ENCODE measurements around the gene CD44. TPM values are rescaled to one million over a fixed set of nuclear protein-coding genes. Genes with fewer than 3 reads are reported as not detected.

Gene CD44
- polyA plus RNA-seq, 2 of the 4 experiments (the other 2 are of a cell fraction), result 309 to 585 TPM

- ATAC-seq, result no peak; a peak in 1 of 6 replicates
- no peak for DNase-seq (ENCODE audit: low read depth in 1 of 2, low spot score in 1 of 2)
- TF ChIP-seq FOXS1 (CRISPR knock-in tag; IDR thresholded peaks at IDR 0.05), result no peak
- no peak for TF ChIP-seq ZNF302 (CRISPR knock-in tag; IDR thresholded peaks at IDR 0.05)
- TF ChIP-seq EHF (CRISPR knock-in tag; IDR thresholded peaks at IDR 0.05), result no peak
- Histone ChIP-seq H3K27ac (peak overlapping the region in 1 of 2 experiments; percentile 41; a peak in 2 of 6 replicates), H3K4me3 (no peak overlapping the region), H3K9me3 (no peaks in the 10 kb centered on the region), H3K4me2 (no peak overlapping the region), H3K4me1 (peaks cover 19% of the 10 kb centered on the region)
- 86% methylated on average over 9 of the region's 9 CpGs for WGBS (ENCODE audit: missing lambda C conversion rate)
- no peak for FAIRE-seq
- ChIA-PET CTCF (interaction anchor here (0.9 to 1.5 kb wide), 3 partner anchors 9 to 106 kb away, joined by 3 to 4 read pairs (median 3); no protein-coding TSS in a partner anchor), POLR2A (no interaction called here)
Measured at GRCh38 chr11:35114906-35115687, 23.9 kb upstream of the CD44 start.

DNA sequence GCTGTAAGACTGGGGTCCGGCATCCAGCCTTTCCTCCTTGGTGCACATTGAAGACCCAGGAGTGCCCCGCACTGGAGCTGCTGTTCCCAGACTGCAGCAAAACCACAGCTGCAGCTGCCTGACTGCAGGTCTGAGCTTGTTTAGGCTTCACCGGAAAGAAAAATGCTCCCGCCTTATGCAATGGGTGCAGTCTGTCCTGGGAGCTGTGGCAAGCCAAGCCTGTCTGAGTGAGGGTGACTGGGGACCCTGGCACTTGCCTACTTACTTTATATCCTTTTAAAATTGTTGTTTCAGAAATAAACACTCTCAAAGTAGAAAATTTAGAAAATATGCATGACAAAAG is 23.3 kb upstream of the CD44 start:
- ATAC-seq, result peak in 1 of 2 experiments; percentile 28; a peak in 1 of 6 replicates
- WGBS (ENCODE audit: missing lambda C conversion rate), result 96% methylated on average over 4 of the region's 4 CpGs
- no peak for FAIRE-seq
- ChIA-PET POLR2A (interaction anchor here (2.2 kb wide), 1 partner anchor 23 kb away, joined by 6 read pairs; the partner anchor contains the start of gene CD44), CTCF (interaction anchor here (0.9 to 1.5 kb wide), 3 partner anchors 8 to 106 kb away, joined by 3 to 4 read pairs (median 3); no protein-coding TSS in a partner anchor)
- no peaks in the 10 kb centered on the region for H3K9me3 ChIP-seq
- no peak for DNase-seq (ENCODE audit: low read depth in 1 of 2, low spot score in 1 of 2)
- TF ChIP-seq PHF8 (IDR thresholded peaks at IDR 0.05; ENCODE audit: borderline replicate concordance, low read depth) (no peak), KDM5A (IDR thresholded peaks at IDR 0.05) (no peak), KDM1A (IDR thresholded peaks at IDR 0.05; ENCODE audit: low read depth) (no peak)
- TF ChIP-seq, protein P1, sequence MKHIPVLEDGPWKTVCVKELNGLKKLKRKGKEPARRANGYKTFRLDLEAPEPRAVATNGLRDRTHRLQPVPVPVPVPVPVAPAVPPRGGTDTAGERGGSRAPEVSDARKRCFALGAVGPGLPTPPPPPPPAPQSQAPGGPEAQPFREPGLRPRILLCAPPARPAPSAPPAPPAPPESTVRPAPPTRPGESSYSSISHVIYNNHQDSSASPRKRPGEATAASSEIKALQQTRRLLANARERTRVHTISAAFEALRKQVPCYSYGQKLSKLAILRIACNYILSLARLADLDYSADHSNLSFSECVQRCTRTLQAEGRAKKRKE (CRISPR knock-in tag; IDR thresholded peaks at IDR 0.05; ENCODE audit: low read depth), result no peak
- no peak overlapping the region for H3K4me3 ChIP-seq
- H3K4me2 ChIP-seq, result no peak overlapping the region; the same call in 2 of the 3 replicates
- H3K27ac ChIP-seq, result peak overlapping the region in 1 of 2 experiments; percentile 41; a peak in 2 of 6 replicates
- H3K4me1 ChIP-seq, result peaks cover 19% of the 10 kb centered on the region

DNA sequence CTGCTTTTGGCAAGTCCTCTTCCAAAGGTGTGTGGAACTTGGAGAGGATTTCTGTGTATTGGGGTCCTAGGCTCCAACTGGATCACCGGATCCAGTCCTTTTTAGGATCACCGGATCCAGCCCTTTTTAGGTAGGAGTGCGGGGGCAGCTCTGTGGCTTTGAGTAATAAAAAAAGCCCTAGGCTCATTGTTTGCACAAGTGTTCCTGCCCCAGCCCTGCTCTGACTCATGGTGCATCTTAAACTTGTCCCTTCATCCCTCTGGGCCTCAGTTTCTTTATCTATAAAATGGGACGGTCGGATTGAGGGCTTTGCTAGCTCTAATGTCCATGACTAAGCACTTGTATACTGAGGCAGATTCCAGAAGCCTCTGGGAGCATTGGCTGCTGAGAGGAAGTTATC is 22.7 kb upstream of the CD44 start:
- 70% methylated on average over 5 of the region's 5 CpGs for WGBS (ENCODE audit: missing lambda C conversion rate)
- Histone ChIP-seq H3K27ac (peak overlapping the region in 1 of 2 experiments; percentile 57; a peak in 3 of 6 replicates), H3K4me3 (no peak overlapping the region), H3K9me3 (no peaks in the 10 kb centered on the region), H3K4me1 (peaks cover 19% of the 10 kb centered on the region), H3K4me2 (peak overlapping the region; percentile 24; the same call in 2 of the 3 replicates)
- FAIRE-seq, result no peak
- TF ChIP-seq FOSL2 (IDR thresholded peaks at IDR 0.05) (no peak), FOSL2 (CRISPR knock-in tag; IDR thresholded peaks at IDR 0.05) (no peak), EHF (CRISPR knock-in tag; IDR thresholded peaks at IDR 0.05) (no peak), NFE2L2 (conservative IDR thresholded peaks at IDR 0.05; ENCODE audit: low read length) (no peak), CEBPB (IDR thresholded peaks at IDR 0.05) (no peak)
- TF ChIP-seq, protein P1 (CRISPR knock-in tag; IDR thresholded peaks at IDR 0.05; ENCODE audit: low read depth), result no peak
- CTCF ChIA-PET, result interaction anchor here (0.7 to 1.5 kb wide), 7 partner anchors 8 to 592 kb away, joined by 3 to 4 read pairs (median 3); no protein-coding TSS in a partner anchor
- no peak for DNase-seq (ENCODE audit: low read depth in 1 of 2, low spot score in 1 of 2)
- POLR2A ChIA-PET, result interaction anchor here (2.2 kb wide), 1 partner anchor 23 kb away, joined by 6 read pairs; the partner anchor contains the start of gene CD44
- no peak for ATAC-seq

DNA sequence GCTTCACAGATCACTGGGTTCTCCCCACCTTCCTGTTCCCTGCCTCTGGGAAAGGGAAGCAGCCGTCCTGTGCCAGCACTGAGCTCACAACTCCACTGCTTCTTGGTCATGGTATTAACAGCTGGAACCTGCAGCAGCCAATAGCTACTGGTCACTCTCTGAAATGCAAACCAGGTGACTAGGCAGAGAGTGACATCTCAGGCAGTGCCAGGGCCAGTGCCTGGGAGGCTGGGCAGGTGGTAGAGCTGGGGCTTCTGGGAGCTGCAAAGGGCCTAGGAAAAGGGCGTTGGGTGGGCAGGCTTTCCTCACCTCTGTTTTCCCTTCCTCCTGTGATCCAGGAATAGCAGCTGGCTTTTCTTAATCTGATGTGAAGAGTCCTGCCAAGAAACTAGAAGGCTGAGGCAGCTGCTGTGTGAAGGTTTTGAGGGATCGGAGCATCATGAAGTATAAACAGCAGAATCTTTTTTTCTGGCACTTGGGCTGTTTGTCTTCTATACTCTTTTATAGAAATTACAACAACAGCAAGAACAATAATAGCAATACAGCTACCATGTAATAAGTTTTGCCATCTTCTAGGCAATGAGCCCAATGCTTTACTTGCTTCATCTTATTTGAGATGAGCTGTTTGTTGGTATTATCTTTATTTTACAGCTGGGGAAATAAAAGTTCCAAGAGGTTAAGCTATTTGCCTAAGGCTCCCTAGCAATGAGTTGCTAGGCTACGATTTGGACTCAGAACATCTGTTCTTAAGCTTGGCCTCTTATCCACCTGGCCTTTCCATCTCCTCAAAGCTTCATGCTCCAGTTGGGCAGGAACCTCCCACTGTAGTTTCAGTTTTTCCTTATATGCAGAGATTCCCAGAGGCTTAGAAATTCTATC is 22.0 kb upstream of the CD44 start:
- FAIRE-seq (no peak), ATAC-seq (no peak), DNase-seq (ENCODE audit: low read depth in 1 of 2, low spot score in 1 of 2) (no peak)
- H3K4me1 ChIP-seq, result peaks cover 11% of the 10 kb centered on the region
- POLR2A ChIA-PET, result interaction anchor here (2.2 kb wide), 1 partner anchor 22 kb away, joined by 6 read pairs; the partner anchor contains the start of gene CD44
- CTCF ChIA-PET, result interaction anchor here (0.7 to 1.5 kb wide), 5 partner anchors 15 to 255 kb away, joined by 3 to 4 read pairs (median 4); no protein-coding TSS in a partner anchor
- WGBS (ENCODE audit: missing lambda C conversion rate), result 77% methylated on average over 3 of the region's 4 CpGs
- H3K27ac ChIP-seq, result peak overlapping the region in 1 of 2 experiments; percentile 57; a peak in 3 of 6 replicates
- peak overlapping the region; percentile 24; the same call in 1 of the 3 replicates for H3K4me2 ChIP-seq
- no peaks in the 10 kb centered on the region for H3K9me3 ChIP-seq
- no peak overlapping the region for H3K4me3 ChIP-seq
- TF ChIP-seq FOSB (CRISPR knock-in tag; IDR thresholded peaks at IDR 0.05) (no peak), NR3C1 (IDR thresholded peaks at IDR 0.05) (no peak), RFX5 (IDR thresholded peaks at IDR 0.05) (no peak), CEBPB (IDR thresholded peaks at IDR 0.05) (no peak), RARB (CRISPR knock-in tag; IDR thresholded peaks at IDR 0.05) (no peak), KDM5A (IDR thresholded peaks at IDR 0.05) (no peak), EHMT2 (IDR thresholded peaks at IDR 0.05; ENCODE audit: low read depth) (no peak), ELK1 (IDR thresholded peaks at IDR 0.05; ENCODE audit: low read depth, low read length) (no peak)
- TF ChIP-seq, protein P1 (CRISPR knock-in tag; IDR thresholded peaks at IDR 0.05; ENCODE audit: low read depth), result no peak

Data from A549 (cell line).